GM23248 (cell line): ENCODE measurements around the gene LBHD2.
"Not testable (repeated sequence)": the region's sequence is repeated elsewhere in the genome, so short reads cannot be mapped to it uniquely, and the experiment has no call there.

Source experiments
- EZH2 ChIP-seq: fragments of 200-600 bp; sonication (generic); IDR thresholded peaks from 2 replicates; pipeline ENCODE4 v1.6.1; 2018; ENCODE audit warnings: antibody characterized with exemption, mild to moderate bottlenecking; ENCODE audit not compliant: insufficient read depth, poor library complexity, severe bottlenecking
- EZH2phosphoT487 ChIP-seq: fragments of 200-600 bp; sonication (generic); IDR thresholded peaks from 2 replicates; pipeline ENCODE4 v1.6.1; 2018; ENCODE audit warnings: antibody characterized with exemption, moderate library complexity, mild to moderate bottlenecking, low read depth; ENCODE audit not compliant: insufficient read depth

- TF ChIP-seq EZH2, EZH2phosphoT487: not testable (repeated sequence)
Measured at GRCh38 chr14:103119527-103119926, 35.5 kb downstream of the LBHD2 start.
